ENCODE results near the gene MRPS26.

MRPS26 gene

DNA sequence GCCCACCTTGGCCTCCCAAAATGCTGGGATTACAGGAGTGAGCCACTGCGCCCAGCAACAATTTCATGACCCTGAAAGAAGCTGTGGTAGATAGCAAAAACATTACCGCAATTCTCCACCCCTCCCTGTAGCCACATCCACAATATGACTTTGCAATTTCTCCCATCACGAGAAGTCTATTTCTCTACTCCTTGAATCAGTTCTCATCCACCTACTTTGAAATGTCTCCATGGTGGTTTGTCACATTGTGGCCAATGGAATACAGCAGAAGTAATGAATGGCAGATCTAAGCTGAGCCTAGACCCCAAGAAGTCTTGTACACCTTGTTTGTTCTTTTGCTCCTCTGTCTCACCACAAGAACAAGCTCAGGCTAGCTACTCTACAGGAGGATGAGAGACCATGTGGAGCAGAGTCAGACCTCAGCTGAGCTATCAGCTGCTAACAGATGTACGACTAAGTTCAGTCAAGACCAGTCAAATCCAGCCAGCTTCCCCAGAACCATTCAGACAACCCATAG lies 31.8 kb downstream of the MRPS26 start:
- DNase-seq = peak; percentile 89

DNA sequence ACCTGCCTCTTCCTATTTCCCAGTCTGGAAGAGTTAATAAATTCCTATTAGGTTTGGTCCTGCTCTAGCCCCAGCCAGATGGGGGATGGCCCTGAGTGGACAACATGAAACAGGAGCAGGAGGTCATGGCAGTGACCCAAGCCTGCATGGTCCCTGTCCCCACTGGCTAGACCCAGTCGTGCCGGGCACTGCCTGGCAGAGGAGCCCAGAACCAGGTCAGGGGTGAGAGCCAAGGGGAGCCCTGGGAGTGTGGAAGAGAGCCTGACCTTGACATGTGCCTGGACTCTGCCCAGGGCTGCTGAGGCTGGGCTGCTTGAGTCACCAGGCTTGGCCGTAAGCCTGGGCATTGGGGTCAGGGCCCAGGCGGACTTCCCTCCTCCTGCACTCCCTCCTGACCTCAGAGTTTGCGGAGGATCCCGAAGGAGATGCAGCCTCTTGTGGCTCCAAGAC lies 35.1 kb downstream of the MRPS26 start:
- DNase-seq = no peak

DNA sequence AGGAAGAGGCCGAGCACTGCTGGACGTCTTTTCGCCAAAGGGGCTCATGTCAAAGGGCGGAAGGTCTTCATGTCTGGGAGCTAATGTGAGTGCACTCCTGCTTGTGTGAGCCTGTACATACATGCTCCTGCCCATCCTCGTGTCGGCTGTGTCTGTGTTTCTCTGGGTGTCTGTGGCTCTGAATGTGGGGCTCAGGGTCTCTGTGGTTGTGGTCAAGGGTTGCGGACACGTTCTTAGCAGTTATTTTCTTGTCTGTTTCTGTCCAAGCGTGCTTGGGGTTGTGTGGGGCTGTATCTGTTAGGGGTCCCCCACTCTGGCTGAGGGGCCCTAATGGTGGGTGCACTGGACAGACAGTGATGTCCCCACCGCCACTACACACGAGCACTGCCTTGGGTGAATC lies 35.8 kb downstream of the MRPS26 start:
- no peak for DNase-seq

GRCh38 chr20:3082306-3082951 lies 36.6 kb downstream of the MRPS26 start:
- no peak for DNase-seq

DNA sequence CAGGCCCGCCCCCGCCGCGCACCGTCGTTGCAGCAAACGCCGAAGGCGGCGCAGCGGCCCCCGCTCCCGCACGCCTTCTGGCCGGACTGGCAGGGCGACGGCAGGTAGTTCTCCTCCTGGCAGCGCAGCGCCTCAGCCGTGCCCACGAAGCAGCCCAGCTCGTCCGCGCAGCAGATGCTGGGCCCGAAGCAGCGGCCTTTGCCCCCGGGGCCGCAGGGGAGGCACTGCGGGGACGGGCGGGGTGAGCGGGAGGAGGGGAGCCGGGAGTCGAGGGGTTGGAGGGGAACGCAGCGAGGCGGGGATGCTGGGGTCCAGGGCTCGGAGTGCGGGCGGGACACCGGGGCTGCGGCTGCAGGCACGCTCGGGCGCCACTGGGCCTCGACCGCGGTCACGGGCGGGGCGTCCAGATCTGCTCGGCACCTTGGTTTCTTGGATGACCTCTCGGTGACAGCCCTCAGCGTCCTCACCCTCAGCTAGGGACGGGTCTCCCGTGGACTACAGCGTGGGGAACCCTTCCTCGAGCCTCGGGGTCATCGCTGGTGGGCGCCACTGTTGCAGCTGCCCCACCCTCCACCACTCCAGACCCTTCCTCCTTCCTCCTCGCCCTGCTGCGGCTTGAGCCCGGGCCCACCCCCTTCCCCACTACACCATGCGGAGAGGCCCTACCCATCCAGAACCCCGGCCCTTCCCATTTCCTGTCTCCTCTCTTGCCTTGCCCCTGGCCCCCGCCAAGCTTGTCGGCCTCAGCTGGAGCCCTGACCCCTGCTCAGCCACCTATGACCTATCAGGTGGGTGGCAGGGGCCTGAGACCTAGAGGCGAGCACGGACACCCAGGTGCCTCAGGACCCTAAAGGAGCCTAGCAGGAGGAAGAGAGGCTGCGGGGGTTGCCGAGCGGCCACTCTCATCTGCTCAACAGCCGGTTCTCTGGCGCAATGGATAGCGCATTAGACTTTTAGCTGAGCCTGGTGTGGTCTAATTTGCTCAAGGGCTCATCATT lies 37.4 kb downstream of the MRPS26 start:
- DNase-seq = peak; percentile 50

GRCh38 chr20:3084283-3084985 lies 38.6 kb downstream of the MRPS26 start, which contains the start of gene AVP:
Gene AVP, minus strand, starts transcription at chr20:3084724. Its CDS starts 50 bp downstream, at chr20:3084674.
- no peak for DNase-seq

GRCh38 chr20:3084986-3085360 lies 39.1 kb downstream of the MRPS26 start:
- no peak for DNase-seq

- DNase-seq = no peak
These were observed 39.8 kb downstream of the MRPS26 start for GRCh38 chr20:3085571-3086072.

GRCh38 chr20:3088031-3088430 lies 42.2 kb downstream of the MRPS26 start:
- DNase-seq = no peak

- DNase-seq = peak; percentile 89
These were observed 44.7 kb downstream of the MRPS26 start for GRCh38 chr20:3090565-3090964.

DNA sequence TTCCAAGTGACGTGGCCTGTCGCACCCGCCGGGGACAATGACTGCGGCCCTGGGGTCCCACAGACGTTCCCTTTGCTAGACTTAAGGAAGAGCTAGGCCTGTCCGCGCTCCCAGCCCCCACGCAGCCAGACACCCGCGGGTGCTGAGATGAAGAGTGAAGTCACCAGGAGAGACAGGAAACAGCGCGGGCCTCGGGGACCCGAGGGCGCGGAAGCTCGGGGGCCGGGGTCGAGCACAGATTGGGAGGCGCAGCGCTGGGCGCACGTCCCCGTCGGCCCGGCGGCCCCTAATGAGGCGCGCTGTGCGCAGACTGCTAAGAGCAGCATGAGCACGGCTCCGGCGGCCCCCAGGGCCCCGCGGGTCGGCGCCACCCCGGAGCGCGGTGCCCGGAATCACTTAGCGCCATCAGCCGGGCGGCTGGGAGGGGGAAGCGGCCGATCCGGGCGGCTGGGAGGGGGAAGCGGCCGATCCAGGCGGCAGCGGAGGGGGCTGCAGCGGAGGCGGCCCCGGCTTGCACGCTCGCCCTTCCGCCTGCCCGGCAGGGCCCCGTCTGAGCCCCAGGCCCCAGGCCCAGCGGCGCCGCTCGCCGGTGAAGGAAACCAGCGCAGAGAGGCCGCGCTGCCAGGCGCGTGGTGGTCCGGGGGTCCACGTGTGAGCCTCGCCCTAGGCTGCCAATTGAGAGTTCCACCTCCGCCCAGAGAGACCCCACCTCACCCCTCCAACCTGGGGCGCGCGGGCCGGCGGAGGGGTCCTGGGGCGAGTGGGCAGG lies 46.9 kb downstream of the MRPS26 start:
- DNase-seq = no peak

GRCh38 chr20:3093861-3094361 lies 48.1 kb downstream of the MRPS26 start:
- peak; percentile 86 for DNase-seq

DNA sequence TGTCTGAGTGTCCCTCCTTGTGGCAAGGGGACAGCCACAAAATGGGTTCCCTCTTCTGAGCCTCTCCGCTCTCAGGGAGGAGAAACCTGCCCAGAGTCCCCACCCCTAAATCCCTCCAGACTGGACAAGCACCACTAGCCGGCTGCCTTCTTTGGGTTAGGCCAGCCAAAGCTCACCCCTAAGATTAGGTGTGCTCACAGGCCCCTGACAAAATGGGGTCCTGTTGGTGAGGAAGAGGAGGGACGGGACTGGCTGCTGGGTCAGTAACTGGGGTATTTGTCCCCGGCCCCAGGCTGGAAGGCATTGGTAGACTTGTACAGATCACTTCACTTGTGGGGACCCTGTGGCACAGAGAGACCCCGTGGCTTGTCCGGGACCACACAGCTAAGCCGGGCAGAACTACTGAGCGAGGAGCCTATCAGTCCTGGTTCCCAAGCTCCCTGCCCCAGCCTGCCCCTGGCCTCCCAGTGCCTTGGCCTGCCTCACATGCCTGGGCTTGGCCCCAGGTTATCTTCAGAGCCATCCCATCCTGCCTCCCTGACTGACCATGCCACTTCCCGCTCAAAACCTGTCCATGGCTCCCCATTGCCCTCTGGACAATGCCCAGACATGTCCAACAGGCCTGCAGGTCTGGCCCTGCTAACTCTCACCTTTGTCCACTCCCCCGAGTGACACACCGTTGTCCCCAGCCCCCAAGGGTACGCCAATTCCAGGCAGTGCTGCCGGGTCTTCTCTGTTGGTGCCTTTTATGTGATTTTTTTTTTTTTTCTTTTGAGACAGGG lies 49.2 kb downstream of the MRPS26 start:
- no peak for DNase-seq
